Fibroblast of mammary gland (primary cell): ENCODE measurements around the gene B3GNT9.

ENCODE experiments used
- DNase-seq: peaks from one replicate; pipeline ENCODE4 v3.0.0-alpha.2; 2010; ENCODE audit warnings: low read depth
- H3K4me3 ChIP-seq: 2 replicates; pipeline ENCODE4 v1.5.1; 2011; ENCODE audit warnings: low read depth, mild to moderate bottlenecking, low read length, moderate library complexity; ENCODE audit not compliant: control insufficient read depth
- TF ChIP-seq, protein P1 (sequence below): conservative IDR thresholded peaks from 2 replicates; pipeline ENCODE4 v1.5.1; 2011; ENCODE audit warnings: low read depth, low read length, inconsistent platforms; ENCODE audit not compliant: control insufficient read depth, insufficient read depth

B3GNT9 gene

DNA sequence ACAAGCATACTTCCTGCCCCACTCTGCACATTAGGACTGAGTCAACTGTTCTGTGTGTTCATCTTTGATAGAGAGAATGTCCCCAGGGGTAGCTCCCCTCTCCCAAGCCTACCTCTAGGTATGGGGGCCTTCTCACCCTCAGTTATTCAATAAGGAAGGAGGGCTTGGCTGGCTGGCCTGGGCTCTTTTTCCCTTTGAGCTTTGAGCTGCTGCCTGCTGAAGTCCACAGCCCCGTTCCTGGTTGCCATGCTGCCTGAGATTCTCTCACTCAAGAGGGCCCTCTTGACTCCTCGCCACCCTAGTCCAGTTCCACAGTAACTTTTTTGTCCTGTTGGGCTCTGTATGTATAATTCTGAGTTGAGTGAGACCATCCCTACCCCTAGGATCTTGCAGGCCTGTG lies 5.1 kb downstream of the B3GNT9 start:
- no peak overlapping the region for H3K4me3 ChIP-seq
- no peak for DNase-seq
- TF ChIP-seq, protein P1, sequence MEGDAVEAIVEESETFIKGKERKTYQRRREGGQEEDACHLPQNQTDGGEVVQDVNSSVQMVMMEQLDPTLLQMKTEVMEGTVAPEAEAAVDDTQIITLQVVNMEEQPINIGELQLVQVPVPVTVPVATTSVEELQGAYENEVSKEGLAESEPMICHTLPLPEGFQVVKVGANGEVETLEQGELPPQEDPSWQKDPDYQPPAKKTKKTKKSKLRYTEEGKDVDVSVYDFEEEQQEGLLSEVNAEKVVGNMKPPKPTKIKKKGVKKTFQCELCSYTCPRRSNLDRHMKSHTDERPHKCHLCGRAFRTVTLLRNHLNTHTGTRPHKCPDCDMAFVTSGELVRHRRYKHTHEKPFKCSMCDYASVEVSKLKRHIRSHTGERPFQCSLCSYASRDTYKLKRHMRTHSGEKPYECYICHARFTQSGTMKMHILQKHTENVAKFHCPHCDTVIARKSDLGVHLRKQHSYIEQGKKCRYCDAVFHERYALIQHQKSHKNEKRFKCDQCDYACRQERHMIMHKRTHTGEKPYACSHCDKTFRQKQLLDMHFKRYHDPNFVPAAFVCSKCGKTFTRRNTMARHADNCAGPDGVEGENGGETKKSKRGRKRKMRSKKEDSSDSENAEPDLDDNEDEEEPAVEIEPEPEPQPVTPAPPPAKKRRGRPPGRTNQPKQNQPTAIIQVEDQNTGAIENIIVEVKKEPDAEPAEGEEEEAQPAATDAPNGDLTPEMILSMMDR = no peak

DNA sequence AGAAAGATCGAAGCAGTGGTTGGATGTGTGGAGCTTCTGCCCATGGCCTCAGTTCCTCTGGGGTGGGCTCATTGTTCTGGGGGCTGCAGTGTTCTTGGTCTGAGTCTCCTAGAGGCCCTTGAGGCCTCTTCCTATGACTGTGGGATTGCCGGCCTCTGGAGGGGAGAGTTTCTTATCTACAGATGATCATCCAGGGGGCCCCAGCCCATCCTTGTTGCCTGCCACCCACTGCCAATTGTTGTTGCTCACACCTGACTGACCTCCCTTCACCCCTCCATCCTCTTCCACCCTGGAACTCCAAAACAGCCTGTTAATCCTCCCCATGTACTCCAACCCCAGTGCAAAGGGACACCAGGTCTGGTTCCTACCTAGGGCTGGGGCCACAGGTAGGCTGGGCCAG lies 5.9 kb downstream of the B3GNT9 start:
- no peak for DNase-seq
- H3K4me3 ChIP-seq = no peak overlapping the region
- TF ChIP-seq, protein P1 = no peak

DNA sequence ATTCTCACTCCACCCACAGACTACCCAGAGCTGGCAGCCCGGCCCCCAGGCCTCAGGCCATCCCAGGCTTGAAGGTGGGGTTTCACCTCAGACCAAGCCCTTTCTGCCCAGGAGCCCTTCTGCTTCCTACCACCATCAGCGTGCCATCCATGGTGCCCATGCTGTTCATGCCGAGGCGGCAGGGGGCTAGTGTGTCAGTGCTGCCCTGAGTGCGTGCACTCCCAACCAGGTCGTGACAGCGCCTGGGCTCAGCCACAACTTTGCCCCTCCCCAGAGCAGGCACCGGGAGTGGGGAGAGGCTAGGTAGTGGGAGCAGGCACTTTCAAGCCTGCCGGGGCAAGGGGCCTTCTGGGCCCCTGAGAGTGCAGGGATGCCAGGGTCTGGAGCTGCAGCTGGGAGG lies 8.5 kb downstream of the B3GNT9 start:
- TF ChIP-seq, protein P1 = no peak
- no peak for DNase-seq
- no peak overlapping the region for H3K4me3 ChIP-seq

DNA sequence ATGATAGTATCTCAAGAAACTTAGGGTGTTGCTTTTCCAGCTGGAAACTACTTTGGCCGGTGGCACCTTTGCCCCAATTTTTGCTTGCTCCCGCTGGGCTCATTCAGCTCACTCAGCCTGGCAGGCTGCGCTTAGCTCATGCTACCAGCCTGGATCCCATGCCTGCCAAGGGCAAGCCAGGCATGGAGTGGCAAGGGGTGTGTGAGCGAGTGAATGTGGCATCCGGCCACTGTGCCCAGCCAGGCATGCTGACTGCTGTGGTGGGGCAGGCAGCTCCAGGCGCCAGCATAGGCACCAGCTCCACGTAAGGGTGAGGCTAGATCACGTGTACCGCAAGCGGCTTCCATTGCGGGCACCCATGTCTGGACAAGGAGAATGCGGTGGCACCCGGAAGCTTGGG lies 9.4 kb downstream of the B3GNT9 start:
- H3K4me3 ChIP-seq = no peak overlapping the region
- no peak for DNase-seq

DNA sequence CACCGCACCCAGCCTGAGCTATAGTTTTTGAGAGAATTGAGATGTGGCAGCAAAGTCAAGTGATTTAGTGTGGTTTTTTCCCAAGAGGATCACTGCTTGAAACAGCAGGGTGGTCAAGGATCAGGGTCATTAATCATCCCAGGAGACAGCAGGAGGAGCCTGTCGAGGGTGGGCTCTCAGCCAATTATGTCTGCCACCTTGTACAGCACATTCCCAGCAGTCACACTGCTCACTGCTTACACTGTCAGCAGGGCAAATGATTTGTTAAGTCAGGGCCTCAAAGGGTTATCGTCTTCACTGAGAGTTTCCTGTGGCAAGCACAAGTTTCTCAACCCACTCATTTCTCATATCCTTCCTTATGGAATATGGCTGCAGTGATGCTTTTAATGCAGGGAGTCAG lies 13.2 kb downstream of the B3GNT9 start:
- no peak overlapping the region for H3K4me3 ChIP-seq
- DNase-seq = no peak
- TF ChIP-seq, protein P1 = no peak

More for the DNA sequence above, 9.4 kb downstream of the B3GNT9 start:
- TF ChIP-seq, protein P1 = no peak

DNA sequence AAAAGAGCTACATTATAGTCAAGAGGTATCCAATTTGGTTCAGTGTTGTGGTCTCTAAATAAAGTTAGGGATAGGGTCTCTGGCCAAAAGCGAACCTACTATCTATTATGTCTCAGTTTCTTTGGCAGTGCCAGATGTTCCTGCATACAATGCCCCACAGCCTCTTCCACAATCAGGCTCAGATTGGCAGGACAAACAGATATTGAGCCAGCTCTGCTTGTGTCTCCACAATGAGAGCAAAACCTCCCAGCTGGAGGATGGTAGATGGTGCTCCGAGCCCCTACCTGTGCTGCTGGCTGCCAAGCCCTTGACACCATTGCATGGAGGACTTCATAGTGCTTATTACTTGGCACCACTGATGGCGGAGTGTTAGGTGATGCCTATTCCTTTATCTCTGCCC lies 21.4 kb downstream of the B3GNT9 start:
- TF ChIP-seq, protein P1 = no peak
- no peak for DNase-seq
- H3K4me3 ChIP-seq = no peak overlapping the region

DNA sequence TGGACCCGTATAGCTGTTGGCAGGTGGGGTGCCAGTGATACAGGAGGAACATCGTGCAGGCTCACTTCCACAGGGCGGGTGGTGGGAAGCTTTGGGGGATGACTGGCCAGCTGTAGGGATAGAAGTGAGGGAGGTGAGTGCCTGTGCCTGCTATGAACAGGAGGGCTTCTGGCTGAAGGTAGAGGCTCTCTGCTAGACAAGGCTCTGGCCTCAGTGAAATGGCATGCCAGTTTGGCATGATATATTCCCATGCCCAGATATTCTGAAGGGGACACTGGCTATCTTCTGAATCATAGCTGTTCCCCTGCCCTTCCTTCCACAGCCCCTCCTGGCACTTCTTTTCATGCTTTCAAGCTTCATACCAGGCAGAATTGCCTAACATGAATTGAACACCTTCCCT lies 21.9 kb downstream of the B3GNT9 start:
- no peak for DNase-seq
- H3K4me3 ChIP-seq = no peak overlapping the region
- TF ChIP-seq, protein P1 = no peak
